ENCODE results near the gene CFI.

- no peak for TF ChIP-seq EZH2phosphoT487 (IDR thresholded peaks at IDR 0.05; ENCODE audit: borderline replicate concordance)
- no peak for TF ChIP-seq CTCF (conservative IDR thresholded peaks at IDR 0.05; ENCODE audit: low read length)
Measured at GRCh38 chr4:109848501-109848900, 46.7 kb upstream of the CFI start.

Data from Loucy (cell line).